ENCODE data around the gene NRN1L. TPM values are rescaled to one million over a fixed set of nuclear protein-coding genes. Genes with fewer than 3 reads are reported as not detected.
"Not testable (repeated sequence)": the region's sequence is repeated elsewhere in the genome, so short reads cannot be mapped to it uniquely, and the experiment has no call there.

The NRN1L gene
- total RNA-seq, 5 donors from 2014 or later (not counting 1 experiment from before 2014, with no cell fraction given), result 0.72 to 5.3 (median 3.1) TPM

DNA sequence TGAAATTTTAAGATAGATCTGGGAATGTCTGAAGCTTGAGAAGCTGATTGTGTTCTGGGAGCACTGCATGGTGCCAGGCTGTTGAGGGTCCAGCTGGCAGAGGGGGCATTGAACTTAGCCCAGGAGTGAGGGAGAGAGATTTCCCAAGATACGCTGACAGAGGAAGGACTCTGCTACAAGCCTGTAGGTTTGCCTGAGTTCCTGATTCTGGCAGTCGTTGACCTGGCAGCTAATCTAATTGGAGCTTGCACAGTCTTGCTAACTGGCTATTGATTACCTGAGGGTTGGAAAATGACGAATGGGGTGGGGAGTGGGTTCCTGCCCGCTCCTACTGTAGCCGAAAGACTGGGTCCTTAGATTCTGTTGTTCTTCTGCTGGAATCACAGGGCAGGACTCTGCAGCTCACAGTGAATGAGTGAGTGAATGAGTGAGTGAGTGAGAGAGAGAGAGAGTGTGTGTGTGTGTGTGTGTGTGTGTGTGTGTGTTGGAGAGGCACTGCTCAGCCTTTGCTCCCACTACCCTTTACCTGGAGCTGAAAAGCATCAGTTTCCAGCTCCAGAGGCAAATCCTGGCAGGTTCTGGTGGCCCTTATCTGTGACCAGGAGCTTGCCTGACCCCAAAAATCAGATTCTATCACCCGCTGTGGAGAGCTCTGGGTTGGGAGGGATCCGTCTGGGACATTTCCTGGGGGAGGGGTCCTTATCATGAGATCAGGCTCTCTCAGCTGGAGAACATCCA lies 30.2 kb downstream of the NRN1L start:
- Mint-ChIP-seq H3K27me3 (no peaks in the 10 kb centered on the region), H3K36me3 (peaks cover 19% of the 10 kb centered on the region), H3K4me3 (no peak overlapping the region), H3K9me3 (no peaks in the 10 kb centered on the region), H3K27ac (no peak overlapping the region), H3K4me1 (peaks cover 34 to 44% (median 34%) of the 10 kb centered on the region in 3 donors)
- H3K27me3 ChIP-seq (replicated peaks in 1 of 2; ENCODE audit: control insufficient read depth in 2 of 2, extremely low read depth in 1 of 2, insufficient read depth in 2 of 2, low read length in 1 of 2), result no peaks in the 10 kb centered on the region
- 93% methylated on average over 3 of the region's 7 CpGs for WGBS (ENCODE audit: insufficient coverage)
- peaks cover 0 to 41% of the 10 kb centered on the region in 2 donors for H3K36me3 ChIP-seq (ENCODE audit: control insufficient read depth in 2 of 2, extremely low read depth in 1 of 2, insufficient read depth in 1 of 2, low read length in 1 of 2)
- H3K9me3 ChIP-seq, result no peaks in the 10 kb centered on the region
- ChIA-PET CTCF (interaction anchor here (0.5 to 1.1 kb wide), 2 partner anchors 102 to 196 kb away, joined by 4 to 6 read pairs; no protein-coding TSS in a partner anchor), POLR2A (interaction anchor here in 1 of 2 donors (0.7 kb wide), 1 partner anchor 67 kb away, joined by 4 read pairs; no protein-coding TSS in a partner anchor)
- DNase-seq (no peak), ATAC-seq (replicated peaks in 1 of 4) (no peak)
- H3K4me3 ChIP-seq (ENCODE audit: control insufficient read depth in 1 of 2, extremely low read depth in 1 of 2, low read length in 1 of 2), result no peak overlapping the region
- no peak overlapping the region for H3K27ac ChIP-seq (ENCODE audit: low read length)
- H3K4me1 ChIP-seq (ENCODE audit: control insufficient read depth in 1 of 2, extremely low read depth in 1 of 2, insufficient read depth in 2 of 2, low read length in 2 of 2), result peaks cover 0 to 35% of the 10 kb centered on the region in 2 experiments

- H3K9me3 Mint-ChIP-seq; H3K27ac Mint-ChIP-seq; H3K4me3 ChIP-seq (ENCODE audit: control insufficient read depth in 1 of 2, extremely low read depth in 1 of 2, low read length in 1 of 2); H3K27me3 ChIP-seq (replicated peaks in 1 of 2; ENCODE audit: control insufficient read depth in 2 of 2, extremely low read depth in 1 of 2, insufficient read depth in 2 of 2, low read length in 1 of 2); H3K27ac ChIP-seq (ENCODE audit: low read length); H3K9me3 ChIP-seq; POLR2A ChIA-PET; ATAC-seq (replicated peaks in 1 of 4); DNase-seq; H3K27me3 Mint-ChIP-seq; H3K4me3 Mint-ChIP-seq: not testable (repeated sequence)
- Mint-ChIP-seq H3K4me1 (peaks cover 30 to 38% (median 32%) of the 10 kb centered on the region in 3 donors), H3K36me3 (peaks cover 17% of the 10 kb centered on the region)
- peaks cover 0 to 40% of the 10 kb centered on the region in 2 donors for H3K36me3 ChIP-seq (ENCODE audit: control insufficient read depth in 2 of 2, extremely low read depth in 1 of 2, insufficient read depth in 1 of 2, low read length in 1 of 2)
- CTCF ChIA-PET, result interaction anchor here in 1 of 2 donors (1.1 kb wide), 1 partner anchor 103 kb away, joined by 6 read pairs; no protein-coding TSS in a partner anchor
- peaks cover 0 to 31% of the 10 kb centered on the region in 2 experiments for H3K4me1 ChIP-seq (ENCODE audit: control insufficient read depth in 1 of 2, extremely low read depth in 1 of 2, insufficient read depth in 2 of 2, low read length in 2 of 2)
- no CpG with 5 or more reads among the region's 2 CpGs for WGBS (ENCODE audit: insufficient coverage)
These were observed 30.7 kb downstream of the NRN1L start for GRCh38 chr16:67915496-67915769.

- ChIA-PET POLR2A (no interaction called here), CTCF (no interaction called here)
- Histone ChIP-seq H3K27ac (ENCODE audit: low read length) (no peak overlapping the region), H3K4me1 (ENCODE audit: control insufficient read depth in 1 of 2, extremely low read depth in 1 of 2, insufficient read depth in 2 of 2, low read length in 2 of 2) (peaks cover 0 to 24% of the 10 kb centered on the region in 2 experiments), H3K36me3 (ENCODE audit: control insufficient read depth in 2 of 2, extremely low read depth in 1 of 2, insufficient read depth in 1 of 2, low read length in 1 of 2) (peaks cover 0 to 34% of the 10 kb centered on the region in 2 donors), H3K27me3 (replicated peaks in 1 of 2; ENCODE audit: control insufficient read depth in 2 of 2, extremely low read depth in 1 of 2, insufficient read depth in 2 of 2, low read length in 1 of 2) (no peaks in the 10 kb centered on the region), H3K4me3 (ENCODE audit: control insufficient read depth in 1 of 2, extremely low read depth in 1 of 2, low read length in 1 of 2) (no peak overlapping the region), H3K9me3 (no peaks in the 10 kb centered on the region)
- ATAC-seq (replicated peaks in 1 of 4) (no peak), DNase-seq (no peak)
- Mint-ChIP-seq H3K4me1 (peaks cover 30 to 35% (median 32%) of the 10 kb centered on the region in 3 donors), H3K36me3 (peaks cover 14% of the 10 kb centered on the region), H3K9me3 (no peaks in the 10 kb centered on the region), H3K27ac (peak overlapping the region in 1 of 2 donors; percentile 41), H3K4me3 (no peak overlapping the region), H3K27me3 (no peaks in the 10 kb centered on the region)
- WGBS (ENCODE audit: insufficient coverage), result 91% methylated on average over 5 of the region's 7 CpGs
These were observed 31.4 kb downstream of the NRN1L start for GRCh38 chr16:67915831-67916723.

DNA sequence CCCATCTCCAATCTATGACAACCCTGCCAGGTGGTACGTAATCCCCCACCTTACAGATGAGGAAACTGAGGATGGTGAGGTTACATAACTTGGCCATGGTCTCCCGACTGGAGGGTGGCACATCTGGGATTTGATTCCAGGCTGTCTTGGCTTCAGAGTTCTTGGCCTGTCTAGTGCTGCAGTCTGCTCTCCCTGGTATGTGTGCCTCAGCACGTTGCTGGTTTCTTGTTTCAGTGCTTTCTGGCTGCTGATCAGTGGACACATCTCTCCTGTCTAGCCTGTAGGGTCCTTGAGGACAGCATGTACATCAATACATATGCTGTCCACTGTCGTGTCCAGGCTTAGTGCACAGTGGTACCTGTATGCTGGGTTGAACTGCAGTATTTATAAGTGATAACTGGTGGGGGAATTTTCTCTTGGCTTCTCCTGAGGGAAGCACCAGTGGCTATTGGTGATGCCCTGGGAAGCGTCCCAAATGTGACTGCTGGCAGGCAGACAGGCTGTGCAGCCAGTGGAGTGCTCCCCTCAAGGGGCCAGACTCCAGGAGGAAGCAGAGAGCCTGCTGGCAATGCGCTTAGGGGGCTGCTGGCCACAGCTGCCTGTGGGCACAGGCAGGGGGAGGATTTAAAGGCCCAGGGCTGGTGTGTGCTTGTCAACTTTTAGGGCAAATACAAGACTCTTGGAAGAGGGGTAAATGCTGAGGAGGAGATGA lies 32.6 kb downstream of the NRN1L start:
- Histone ChIP-seq H3K9me3 (no peaks in the 10 kb centered on the region), H3K27ac (ENCODE audit: low read length) (no peak overlapping the region), H3K4me1 (ENCODE audit: control insufficient read depth in 1 of 2, extremely low read depth in 1 of 2, insufficient read depth in 2 of 2, low read length in 2 of 2) (peaks cover 0 to 23% of the 10 kb centered on the region in 2 experiments), H3K36me3 (ENCODE audit: control insufficient read depth in 2 of 2, extremely low read depth in 1 of 2, insufficient read depth in 1 of 2, low read length in 1 of 2) (peaks cover 4 to 23% of the 10 kb centered on the region in 2 donors), H3K27me3 (replicated peaks in 1 of 2; ENCODE audit: control insufficient read depth in 2 of 2, extremely low read depth in 1 of 2, insufficient read depth in 2 of 2, low read length in 1 of 2) (no peaks in the 10 kb centered on the region), H3K4me3 (ENCODE audit: control insufficient read depth in 1 of 2, extremely low read depth in 1 of 2, low read length in 1 of 2) (no peak overlapping the region)
- POLR2A ChIA-PET, result no interaction called here
- Mint-ChIP-seq H3K36me3 (peaks cover 14% of the 10 kb centered on the region), H3K27me3 (no peaks in the 10 kb centered on the region), H3K4me3 (no peak overlapping the region), H3K27ac (peak overlapping the region in 1 of 2 donors; percentile 58), H3K9me3 (no peaks in the 10 kb centered on the region), H3K4me1 (peaks cover 32 to 39% (median 37%) of the 10 kb centered on the region in 3 donors)
- CTCF ChIA-PET, result no interaction called here
- no peak for DNase-seq
- WGBS (ENCODE audit: insufficient coverage), result 90% methylated on average over 5 of the region's 6 CpGs
- no peak for ATAC-seq (replicated peaks in 1 of 4)

- Mint-ChIP-seq H3K27me3 (no peaks in the 10 kb centered on the region), H3K4me3 (no peak overlapping the region), H3K36me3 (peaks cover 14% of the 10 kb centered on the region), H3K27ac (peak overlapping the region in 1 of 2 donors; percentile 58), H3K4me1 (peaks cover 32 to 42% (median 38%) of the 10 kb centered on the region in 3 donors), H3K9me3 (no peaks in the 10 kb centered on the region)
- DNase-seq (no peak), ATAC-seq (replicated peaks in 1 of 4) (peak in 3 of 4 experiments; percentile 81 to 98 (median 97))
- POLR2A ChIA-PET, result no interaction called here
- H3K4me1 ChIP-seq (ENCODE audit: control insufficient read depth in 1 of 2, extremely low read depth in 1 of 2, insufficient read depth in 2 of 2, low read length in 2 of 2), result peaks cover 0 to 23% of the 10 kb centered on the region in 2 experiments
- no peaks in the 10 kb centered on the region for H3K27me3 ChIP-seq (replicated peaks in 1 of 2; ENCODE audit: control insufficient read depth in 2 of 2, extremely low read depth in 1 of 2, insufficient read depth in 2 of 2, low read length in 1 of 2)
- CTCF ChIA-PET, result no interaction called here
- no peak overlapping the region for H3K27ac ChIP-seq (ENCODE audit: low read length)
- 79% methylated on average over 3 of the region's 4 CpGs for WGBS (ENCODE audit: insufficient coverage)
- H3K9me3 ChIP-seq, result no peaks in the 10 kb centered on the region
- H3K4me3 ChIP-seq (ENCODE audit: control insufficient read depth in 1 of 2, extremely low read depth in 1 of 2, low read length in 1 of 2), result no peak overlapping the region
- H3K36me3 ChIP-seq (ENCODE audit: control insufficient read depth in 2 of 2, extremely low read depth in 1 of 2, insufficient read depth in 1 of 2, low read length in 1 of 2), result peaks cover 4 to 25% of the 10 kb centered on the region in 2 donors
These were observed 33.2 kb downstream of the NRN1L start for GRCh38 chr16:67917852-67918236.

DNA sequence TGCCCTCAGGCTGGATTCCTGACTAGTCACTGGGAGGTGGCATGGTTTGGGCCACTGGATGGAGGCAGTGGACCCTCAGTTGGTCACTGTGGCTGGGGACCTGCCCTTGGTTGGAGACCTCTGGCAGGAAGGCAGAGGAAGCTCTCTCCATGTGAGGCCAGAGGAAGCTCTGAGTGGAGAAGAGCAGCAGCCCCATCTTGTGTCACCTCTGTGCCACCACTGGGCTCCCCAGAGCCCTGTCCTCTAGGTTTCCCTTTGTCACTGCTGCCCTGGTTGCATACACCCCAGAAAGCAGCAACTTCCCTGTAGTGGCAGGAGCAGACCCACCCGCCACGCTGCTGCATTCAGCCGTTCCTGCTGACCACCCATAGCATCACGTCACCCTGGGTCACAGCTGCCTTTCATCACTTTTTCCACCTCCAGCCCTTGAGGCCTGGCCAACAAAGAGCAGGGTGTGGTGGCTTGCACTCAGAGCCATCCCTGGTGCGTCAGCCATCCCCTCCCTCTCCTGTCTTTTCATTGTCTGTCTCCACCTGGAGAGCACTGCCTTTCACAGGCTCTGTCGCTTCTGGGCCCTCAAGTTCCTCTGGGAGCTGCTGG lies 35.0 kb downstream of the NRN1L start:
- H3K36me3 Mint-ChIP-seq, result peaks cover 7% of the 10 kb centered on the region
- Histone ChIP-seq H3K27me3 (replicated peaks in 1 of 2; ENCODE audit: control insufficient read depth in 2 of 2, extremely low read depth in 1 of 2, insufficient read depth in 2 of 2, low read length in 1 of 2) (no peaks in the 10 kb centered on the region), H3K9me3 (no peaks in the 10 kb centered on the region), H3K36me3 (ENCODE audit: control insufficient read depth in 2 of 2, extremely low read depth in 1 of 2, insufficient read depth in 1 of 2, low read length in 1 of 2) (peaks cover 7 to 38% of the 10 kb centered on the region in 2 donors), H3K4me3 (ENCODE audit: control insufficient read depth in 1 of 2, extremely low read depth in 1 of 2, low read length in 1 of 2) (no peak overlapping the region), H3K27ac (ENCODE audit: low read length) (no peak overlapping the region), H3K4me1 (ENCODE audit: control insufficient read depth in 1 of 2, extremely low read depth in 1 of 2, insufficient read depth in 2 of 2, low read length in 2 of 2) (peaks cover 0 to 21% of the 10 kb centered on the region in 2 experiments)
- no peak overlapping the region for H3K4me3 Mint-ChIP-seq
- H3K9me3 Mint-ChIP-seq, result no peaks in the 10 kb centered on the region
- DNase-seq (no peak), ATAC-seq (replicated peaks in 1 of 4) (no peak)
- ChIA-PET POLR2A (no interaction called here), CTCF (no interaction called here)
- no peaks in the 10 kb centered on the region for H3K27me3 Mint-ChIP-seq
- 92% methylated on average over 5 of the region's 6 CpGs for WGBS (ENCODE audit: insufficient coverage)
- H3K27ac Mint-ChIP-seq, result no peak overlapping the region
- peaks cover 30 to 40% (median 32%) of the 10 kb centered on the region in 3 donors for H3K4me1 Mint-ChIP-seq
